Osteoblast (primary cell): Measurements from ENCODE around the gene FAM209A. TPM values are rescaled to one million over a fixed set of nuclear protein-coding genes. Genes with fewer than 3 reads are reported as not detected.
"Not testable (repeated sequence)": the region's sequence is repeated elsewhere in the genome, so short reads cannot be mapped to it uniquely, and the experiment has no call there.

Experiments
- DNase-seq: peaks from one replicate; pipeline ENCODE4 v3.0.0; 2011; ENCODE audit warnings: low spot score, mixed read lengths; ENCODE audit not compliant: insufficient read length; ENCODE audit errors: missing footprints
- H2AFZ ChIP-seq: 2 replicates; pipeline ENCODE4 v1.6.0; 2011; ENCODE audit warnings: mild to moderate bottlenecking, low read length
- H3K27ac ChIP-seq: 2 replicates; pipeline ENCODE4 v1.5.1; 2011; ENCODE audit warnings: mild to moderate bottlenecking, low read depth, low read length, moderate library complexity
- H3K27me3 ChIP-seq: 2 replicates; pipeline ENCODE4 v1.6.0; 2012; ENCODE audit warnings: mild to moderate bottlenecking, control low read depth, inconsistent platforms, low read length, moderate library complexity; ENCODE audit not compliant: insufficient read depth
- H3K36me3 ChIP-seq: 2 replicates; pipeline ENCODE4 v1.5.1; 2011; ENCODE audit warnings: mild to moderate bottlenecking, low read length, control low read depth, moderate library complexity; ENCODE audit not compliant: insufficient read depth
- H3K4me1 ChIP-seq: 2 replicates; pipeline ENCODE4 v1.5.1; 2011; ENCODE audit warnings: mild to moderate bottlenecking, low read length, control low read depth, moderate library complexity; ENCODE audit not compliant: insufficient read depth
- H3K4me2 ChIP-seq: 2 replicates; pipeline ENCODE4 v1.6.0; 2011; ENCODE audit warnings: mild to moderate bottlenecking, low read length; ENCODE audit not compliant: insufficient read depth
- H3K4me3 ChIP-seq: fragments of 200-600 bp; sonication (generic); 3 replicates; pipeline ENCODE4 v1.5.1; 2012; ENCODE audit warnings: mild to moderate bottlenecking, low read length, inconsistent platforms; ENCODE audit not compliant: insufficient read depth
- H3K79me2 ChIP-seq: 2 replicates; pipeline ENCODE4 v1.6.0; 2012; ENCODE audit warnings: mild to moderate bottlenecking, low read length, control low read depth, inconsistent platforms; ENCODE audit not compliant: insufficient read depth
- H3K9me3 ChIP-seq: 2 replicates; pipeline ENCODE4 v1.5.1; 2011; ENCODE audit warnings: low read depth, low read length, control low read depth
- H4K20me1 ChIP-seq: 2 replicates; pipeline ENCODE4 v1.6.0; 2012; ENCODE audit warnings: mild to moderate bottlenecking, low read length, control low read depth; ENCODE audit not compliant: insufficient read depth
- CTCF ChIP-seq: IDR thresholded peaks from 2 replicates; pipeline ENCODE4 v1.5.1; 2011; ENCODE audit warnings: mild to moderate bottlenecking, low read depth, low read length, moderate library complexity; ENCODE audit errors: extremely low read depth
- total RNA-seq: library from RNA; depleted of rRNA; stranded (reverse); fragments of >200 nt; gene quantifications from 2 replicates; pipeline ENCODE4 v1.2.3, GENCODE V29; 2012

FAM209A gene
- total RNA-seq, 1 donor = under 0.01 TPM

- H3K79me2 ChIP-seq = no peaks in the 10 kb centered on the region
- no peak for DNase-seq
- peaks cover 39% of the 10 kb centered on the region for H3K36me3 ChIP-seq
- H3K4me3 ChIP-seq = no peak overlapping the region
- no peak overlapping the region for H3K4me2 ChIP-seq
- peaks cover 6% of the 10 kb centered on the region for H3K9me3 ChIP-seq
- no peaks in the 10 kb centered on the region for H3K27me3 ChIP-seq
- no peaks in the 10 kb centered on the region for H4K20me1 ChIP-seq
- TF ChIP-seq CTCF = no peak
- no peak overlapping the region for H2AFZ ChIP-seq
- H3K4me1 ChIP-seq = no peaks in the 10 kb centered on the region
- H3K27ac ChIP-seq = no peak overlapping the region
Observed at GRCh38 chr20:56520180-56520579, 4.4 kb upstream of the FAM209A start.

DNA sequence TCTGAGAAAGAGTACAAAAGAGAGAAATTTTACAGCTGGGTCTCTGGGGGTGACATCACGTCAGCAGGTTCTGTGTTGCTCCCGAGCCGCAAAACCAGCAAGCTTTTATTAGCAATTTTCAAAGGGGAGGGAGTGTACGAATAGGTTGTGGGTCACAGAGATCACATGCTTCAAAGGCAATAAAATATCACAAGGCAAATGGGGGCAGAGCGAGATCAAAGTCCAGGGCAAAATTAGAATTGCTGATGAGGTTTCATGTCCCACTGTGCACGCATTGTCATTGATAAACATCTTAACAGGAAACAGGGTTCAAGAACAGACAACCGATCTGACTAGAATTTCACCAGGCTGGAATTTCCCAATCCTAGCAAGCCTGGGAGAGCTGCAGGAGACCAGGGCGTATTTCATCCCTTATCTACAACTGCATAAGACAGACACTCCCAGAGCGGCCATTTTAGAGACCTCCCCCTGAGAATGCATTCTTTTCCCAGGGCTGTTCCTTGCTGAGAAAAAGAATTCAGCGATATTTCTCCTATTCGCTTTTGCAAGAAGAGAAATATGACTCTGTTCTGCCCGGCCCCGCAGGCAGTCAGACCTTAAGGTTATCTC lies 3.7 kb upstream of the FAM209A start:
- not testable (repeated sequence) for H4K20me1 ChIP-seq, H3K4me3 ChIP-seq, DNase-seq, H3K4me2 ChIP-seq, H3K79me2 ChIP-seq, H3K27ac ChIP-seq, H2AFZ ChIP-seq, H3K4me1 ChIP-seq, H3K9me3 ChIP-seq, H3K27me3 ChIP-seq
- H3K36me3 ChIP-seq = peaks cover 39% of the 10 kb centered on the region

DNA sequence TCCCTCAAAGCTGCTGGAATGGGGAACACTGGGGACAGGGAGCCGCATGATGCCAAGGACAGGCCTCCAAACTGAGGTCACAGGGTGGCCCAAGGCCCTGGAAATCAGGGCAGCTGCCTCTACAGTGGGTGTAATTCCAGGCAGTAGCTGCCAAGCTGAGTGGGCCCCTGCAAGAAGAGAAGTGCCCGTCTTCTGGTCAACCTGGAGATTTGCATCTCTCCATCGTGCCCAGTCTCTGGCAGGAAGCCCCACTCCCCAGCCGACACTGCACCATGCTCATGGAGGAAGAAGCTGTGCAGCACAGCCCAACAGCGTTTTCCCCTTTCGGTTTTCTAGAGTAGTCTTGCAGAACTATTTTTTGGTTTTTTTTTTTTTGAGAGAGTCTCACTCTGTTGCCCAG lies 2.2 kb upstream of the FAM209A start:
- Histone ChIP-seq H2AFZ (no peak overlapping the region), H3K27me3 (no peaks in the 10 kb centered on the region), H3K79me2 (no peaks in the 10 kb centered on the region), H3K36me3 (peaks cover 29% of the 10 kb centered on the region), H3K4me2 (no peak overlapping the region), H3K27ac (no peak overlapping the region), H3K4me3 (no peak overlapping the region), H4K20me1 (no peaks in the 10 kb centered on the region), H3K9me3 (peaks cover 6% of the 10 kb centered on the region), H3K4me1 (no peaks in the 10 kb centered on the region)
- DNase-seq = no peak
- TF ChIP-seq CTCF = no peak

DNA sequence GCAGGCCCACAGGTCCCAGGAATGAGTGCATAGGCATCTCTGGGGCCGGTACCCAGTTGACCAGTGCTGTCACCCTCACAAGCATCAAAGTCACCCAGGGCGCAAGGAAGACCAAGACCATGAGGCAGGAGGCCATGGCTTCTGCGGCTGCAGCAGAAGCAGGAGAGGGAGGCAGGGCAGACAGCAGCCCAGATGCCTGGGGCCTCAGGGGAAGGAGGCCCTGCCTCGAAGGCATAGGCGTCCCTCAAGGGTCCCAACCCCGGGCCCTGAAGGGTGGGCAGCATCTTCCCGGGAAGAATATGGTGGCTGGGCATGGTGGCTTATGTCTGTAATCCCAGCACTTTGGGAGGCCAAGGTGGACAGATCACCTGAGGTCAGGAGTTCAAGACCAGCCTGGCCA lies 3.0 kb downstream of the FAM209A start:
- TF ChIP-seq CTCF = no peak
- no peaks in the 10 kb centered on the region for H3K4me1 ChIP-seq
- H3K27me3 ChIP-seq = no peaks in the 10 kb centered on the region
- H2AFZ ChIP-seq = no peak overlapping the region
- H4K20me1 ChIP-seq = no peaks in the 10 kb centered on the region
- no peak for DNase-seq
- H3K4me3 ChIP-seq = no peak overlapping the region
- H3K9me3 ChIP-seq = no peaks in the 10 kb centered on the region
- H3K27ac ChIP-seq = no peak overlapping the region
- no peaks in the 10 kb centered on the region for H3K79me2 ChIP-seq
- no peaks in the 10 kb centered on the region for H3K36me3 ChIP-seq
- no peak overlapping the region for H3K4me2 ChIP-seq

DNA sequence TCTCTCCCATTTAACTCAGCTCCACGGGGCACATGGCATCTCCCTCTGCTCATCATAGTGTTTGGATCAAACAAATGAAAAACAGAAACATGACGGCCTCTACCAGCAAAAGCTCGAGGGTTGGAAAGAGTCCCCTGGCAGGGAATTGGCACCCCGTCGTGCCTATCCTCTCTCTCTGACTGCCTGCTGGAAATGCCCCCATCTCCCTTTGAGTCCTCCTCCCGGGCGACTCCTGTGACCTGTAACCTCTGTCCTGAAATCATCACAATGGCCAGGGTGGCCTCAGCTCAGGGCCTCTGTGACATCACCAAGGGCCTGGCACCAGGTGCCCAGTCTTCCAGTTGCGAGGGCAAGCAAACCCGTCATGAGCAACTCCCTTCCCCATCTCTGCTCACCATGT lies 8.4 kb downstream of the FAM209A start, which contains the start of gene FAM209B:
FAM209B (plus strand) TSS at position 301 of the 400 bp plus-strand sequence; CDS start at position 397, 96 bp downstream.
- H3K9me3 ChIP-seq, H3K4me2 ChIP-seq, H3K79me2 ChIP-seq, H4K20me1 ChIP-seq, DNase-seq, H3K27ac ChIP-seq, H3K27me3 ChIP-seq, H3K36me3 ChIP-seq, H3K4me1 ChIP-seq, H3K4me3 ChIP-seq, H2AFZ ChIP-seq: not testable (repeated sequence)
